ENCODE data around the gene C15orf62.

DNA sequence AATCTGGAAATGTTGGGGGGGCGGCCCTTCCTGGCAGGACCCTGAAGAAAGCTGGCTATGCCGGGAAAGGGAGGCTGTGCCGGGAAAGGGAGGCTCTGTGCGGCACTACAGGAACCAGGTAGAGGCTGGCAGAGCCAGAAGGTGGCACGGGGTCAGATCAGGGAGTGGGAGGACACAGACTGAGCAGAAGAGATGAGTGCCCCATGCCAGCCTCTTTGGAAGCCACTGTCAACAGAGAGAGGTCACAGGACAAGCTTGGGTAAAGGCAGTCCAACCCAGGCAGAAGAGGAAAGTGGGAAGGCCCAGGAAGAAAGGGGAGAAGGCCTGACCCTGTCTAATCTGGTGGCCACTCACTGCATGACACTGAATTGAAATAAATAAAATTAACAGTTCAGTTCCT lies 1.5 kb downstream of the C15orf62 start:
- no peak for TF ChIP-seq ZBTB20 (tag by site-specific recombination; IDR thresholded peaks at IDR 0.05)
- TF ChIP-seq, protein P1, sequence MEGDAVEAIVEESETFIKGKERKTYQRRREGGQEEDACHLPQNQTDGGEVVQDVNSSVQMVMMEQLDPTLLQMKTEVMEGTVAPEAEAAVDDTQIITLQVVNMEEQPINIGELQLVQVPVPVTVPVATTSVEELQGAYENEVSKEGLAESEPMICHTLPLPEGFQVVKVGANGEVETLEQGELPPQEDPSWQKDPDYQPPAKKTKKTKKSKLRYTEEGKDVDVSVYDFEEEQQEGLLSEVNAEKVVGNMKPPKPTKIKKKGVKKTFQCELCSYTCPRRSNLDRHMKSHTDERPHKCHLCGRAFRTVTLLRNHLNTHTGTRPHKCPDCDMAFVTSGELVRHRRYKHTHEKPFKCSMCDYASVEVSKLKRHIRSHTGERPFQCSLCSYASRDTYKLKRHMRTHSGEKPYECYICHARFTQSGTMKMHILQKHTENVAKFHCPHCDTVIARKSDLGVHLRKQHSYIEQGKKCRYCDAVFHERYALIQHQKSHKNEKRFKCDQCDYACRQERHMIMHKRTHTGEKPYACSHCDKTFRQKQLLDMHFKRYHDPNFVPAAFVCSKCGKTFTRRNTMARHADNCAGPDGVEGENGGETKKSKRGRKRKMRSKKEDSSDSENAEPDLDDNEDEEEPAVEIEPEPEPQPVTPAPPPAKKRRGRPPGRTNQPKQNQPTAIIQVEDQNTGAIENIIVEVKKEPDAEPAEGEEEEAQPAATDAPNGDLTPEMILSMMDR (tag by site-specific recombination; IDR thresholded peaks at IDR 0.05): no peak
- no peak for TF ChIP-seq ZNF19 (tag by site-specific recombination; IDR thresholded peaks at IDR 0.05; ENCODE audit: low read depth)
- TF ChIP-seq, protein P2, sequence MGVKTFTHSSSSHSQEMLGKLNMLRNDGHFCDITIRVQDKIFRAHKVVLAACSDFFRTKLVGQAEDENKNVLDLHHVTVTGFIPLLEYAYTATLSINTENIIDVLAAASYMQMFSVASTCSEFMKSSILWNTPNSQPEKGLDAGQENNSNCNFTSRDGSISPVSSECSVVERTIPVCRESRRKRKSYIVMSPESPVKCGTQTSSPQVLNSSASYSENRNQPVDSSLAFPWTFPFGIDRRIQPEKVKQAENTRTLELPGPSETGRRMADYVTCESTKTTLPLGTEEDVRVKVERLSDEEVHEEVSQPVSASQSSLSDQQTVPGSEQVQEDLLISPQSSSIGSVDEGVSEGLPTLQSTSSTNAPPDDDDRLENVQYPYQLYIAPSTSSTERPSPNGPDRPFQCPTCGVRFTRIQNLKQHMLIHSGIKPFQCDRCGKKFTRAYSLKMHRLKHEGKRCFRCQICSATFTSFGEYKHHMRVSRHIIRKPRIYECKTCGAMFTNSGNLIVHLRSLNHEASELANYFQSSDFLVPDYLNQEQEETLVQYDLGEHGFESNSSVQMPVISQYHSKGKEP (tag by site-specific recombination; IDR thresholded peaks at IDR 0.05): no peak
- TF ChIP-seq, protein P3, sequence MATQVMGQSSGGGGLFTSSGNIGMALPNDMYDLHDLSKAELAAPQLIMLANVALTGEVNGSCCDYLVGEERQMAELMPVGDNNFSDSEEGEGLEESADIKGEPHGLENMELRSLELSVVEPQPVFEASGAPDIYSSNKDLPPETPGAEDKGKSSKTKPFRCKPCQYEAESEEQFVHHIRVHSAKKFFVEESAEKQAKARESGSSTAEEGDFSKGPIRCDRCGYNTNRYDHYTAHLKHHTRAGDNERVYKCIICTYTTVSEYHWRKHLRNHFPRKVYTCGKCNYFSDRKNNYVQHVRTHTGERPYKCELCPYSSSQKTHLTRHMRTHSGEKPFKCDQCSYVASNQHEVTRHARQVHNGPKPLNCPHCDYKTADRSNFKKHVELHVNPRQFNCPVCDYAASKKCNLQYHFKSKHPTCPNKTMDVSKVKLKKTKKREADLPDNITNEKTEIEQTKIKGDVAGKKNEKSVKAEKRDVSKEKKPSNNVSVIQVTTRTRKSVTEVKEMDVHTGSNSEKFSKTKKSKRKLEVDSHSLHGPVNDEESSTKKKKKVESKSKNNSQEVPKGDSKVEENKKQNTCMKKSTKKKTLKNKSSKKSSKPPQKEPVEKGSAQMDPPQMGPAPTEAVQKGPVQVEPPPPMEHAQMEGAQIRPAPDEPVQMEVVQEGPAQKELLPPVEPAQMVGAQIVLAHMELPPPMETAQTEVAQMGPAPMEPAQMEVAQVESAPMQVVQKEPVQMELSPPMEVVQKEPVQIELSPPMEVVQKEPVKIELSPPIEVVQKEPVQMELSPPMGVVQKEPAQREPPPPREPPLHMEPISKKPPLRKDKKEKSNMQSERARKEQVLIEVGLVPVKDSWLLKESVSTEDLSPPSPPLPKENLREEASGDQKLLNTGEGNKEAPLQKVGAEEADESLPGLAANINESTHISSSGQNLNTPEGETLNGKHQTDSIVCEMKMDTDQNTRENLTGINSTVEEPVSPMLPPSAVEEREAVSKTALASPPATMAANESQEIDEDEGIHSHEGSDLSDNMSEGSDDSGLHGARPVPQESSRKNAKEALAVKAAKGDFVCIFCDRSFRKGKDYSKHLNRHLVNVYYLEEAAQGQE (tag by site-specific recombination; IDR thresholded peaks at IDR 0.05): no peak
- TF ChIP-seq, protein P4, sequence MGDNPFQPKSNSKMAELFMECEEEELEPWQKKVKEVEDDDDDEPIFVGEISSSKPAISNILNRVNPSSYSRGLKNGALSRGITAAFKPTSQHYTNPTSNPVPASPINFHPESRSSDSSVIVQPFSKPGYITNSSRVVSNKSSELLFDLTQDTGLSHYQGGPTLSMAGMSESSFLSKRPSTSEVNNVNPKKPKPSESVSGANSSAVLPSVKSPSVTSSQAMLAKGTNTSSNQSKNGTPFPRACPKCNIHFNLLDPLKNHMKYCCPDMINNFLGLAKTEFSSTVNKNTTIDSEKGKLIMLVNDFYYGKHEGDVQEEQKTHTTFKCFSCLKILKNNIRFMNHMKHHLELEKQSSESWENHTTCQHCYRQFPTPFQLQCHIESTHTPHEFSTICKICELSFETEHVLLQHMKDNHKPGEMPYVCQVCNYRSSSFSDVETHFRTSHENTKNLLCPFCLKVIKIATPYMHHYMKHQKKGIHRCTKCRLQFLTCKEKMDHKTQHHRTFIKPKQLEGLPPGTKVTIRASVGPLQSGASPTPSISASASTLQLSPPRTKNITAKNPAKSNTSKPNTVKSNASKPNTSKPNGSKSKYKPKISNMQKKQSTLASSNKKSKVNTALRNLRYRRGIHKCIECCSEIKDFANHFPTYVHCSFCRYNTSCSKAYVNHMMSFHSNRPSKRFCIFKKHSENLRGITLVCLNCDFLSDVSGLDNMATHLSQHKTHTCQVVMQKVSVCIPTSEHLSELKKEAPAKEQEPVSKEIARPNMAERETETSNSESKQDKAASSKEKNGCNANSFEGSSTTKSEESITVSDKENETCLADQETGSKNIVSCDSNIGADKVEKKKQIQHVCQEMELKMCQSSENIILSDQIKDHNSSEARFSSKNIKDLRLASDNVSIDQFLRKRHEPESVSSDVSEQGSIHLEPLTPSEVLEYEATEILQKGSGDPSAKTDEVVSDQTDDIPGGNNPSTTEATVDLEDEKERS (tag by site-specific recombination; IDR thresholded peaks at IDR 0.05): no peak
- TF ChIP-seq, protein P5, sequence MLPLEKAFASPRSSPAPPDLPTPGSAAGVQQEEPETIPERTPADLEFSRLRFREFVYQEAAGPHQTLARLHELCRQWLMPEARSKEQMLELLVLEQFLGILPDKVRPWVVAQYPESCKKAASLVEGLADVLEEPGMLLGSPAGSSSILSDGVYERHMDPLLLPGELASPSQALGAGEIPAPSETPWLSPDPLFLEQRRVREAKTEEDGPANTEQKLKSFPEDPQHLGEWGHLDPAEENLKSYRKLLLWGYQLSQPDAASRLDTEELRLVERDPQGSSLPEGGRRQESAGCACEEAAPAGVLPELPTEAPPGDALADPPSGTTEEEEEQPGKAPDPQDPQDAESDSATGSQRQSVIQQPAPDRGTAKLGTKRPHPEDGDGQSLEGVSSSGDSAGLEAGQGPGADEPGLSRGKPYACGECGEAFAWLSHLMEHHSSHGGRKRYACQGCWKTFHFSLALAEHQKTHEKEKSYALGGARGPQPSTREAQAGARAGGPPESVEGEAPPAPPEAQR (tag by site-specific recombination; IDR thresholded peaks at IDR 0.05): no peak
- no peak for TF ChIP-seq ZNF76 (tag by site-specific recombination; IDR thresholded peaks at IDR 0.05; ENCODE audit: borderline replicate concordance, low read depth)
- TF ChIP-seq ZNF529 (tag by site-specific recombination; IDR thresholded peaks at IDR 0.05; ENCODE audit: insufficient replicate concordance): no peak
- TF ChIP-seq RBAK (tag by site-specific recombination; IDR thresholded peaks at IDR 0.05): no peak
- no peak for TF ChIP-seq MEIS1 (CRISPR knock-in tag; IDR thresholded peaks at IDR 0.05; ENCODE audit: borderline replicate concordance)
- TF ChIP-seq, protein P6, sequence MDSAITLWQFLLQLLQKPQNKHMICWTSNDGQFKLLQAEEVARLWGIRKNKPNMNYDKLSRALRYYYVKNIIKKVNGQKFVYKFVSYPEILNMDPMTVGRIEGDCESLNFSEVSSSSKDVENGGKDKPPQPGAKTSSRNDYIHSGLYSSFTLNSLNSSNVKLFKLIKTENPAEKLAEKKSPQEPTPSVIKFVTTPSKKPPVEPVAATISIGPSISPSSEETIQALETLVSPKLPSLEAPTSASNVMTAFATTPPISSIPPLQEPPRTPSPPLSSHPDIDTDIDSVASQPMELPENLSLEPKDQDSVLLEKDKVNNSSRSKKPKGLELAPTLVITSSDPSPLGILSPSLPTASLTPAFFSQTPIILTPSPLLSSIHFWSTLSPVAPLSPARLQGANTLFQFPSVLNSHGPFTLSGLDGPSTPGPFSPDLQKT (IDR thresholded peaks at IDR 0.05; ENCODE audit: borderline replicate concordance, low read depth, low read length): no peak

Measured in HEK293 (cell line).